Measurements from ENCODE around the gene THPO.

- TF ChIP-seq CTCF (IDR thresholded peaks at IDR 0.05) (no peak), POLR2A (IDR thresholded peaks at IDR 0.05) (no peak), POLR2AphosphoS5 (IDR thresholded peaks at IDR 0.05) (no peak), EP300 (IDR thresholded peaks at IDR 0.05) (no peak)
Observed at GRCh38 chr3:184339001-184339400, 39.0 kb downstream of the THPO start.

Data from upper lobe of left lung (tissue), 4 donors.